ENCODE results near the gene TSPAN11. TPM values are rescaled to one million over a fixed set of nuclear protein-coding genes. Genes with fewer than 3 reads are reported as not detected.

TSPAN11 gene
- total and polyA plus RNA-seq, 2 of the 8 experiments (the other 6 are each of a cell fraction or from before 2014, with no cell fraction given) = 3.9 to 8.2 TPM

GRCh38 chr12:30980955-30981662 is 54.6 kb downstream of the TSPAN11 start (continued):
- TF ChIP-seq SP2 (IDR thresholded peaks at IDR 0.05; ENCODE audit: low read length) = no peak
- no peak for TF ChIP-seq TEAD4 (IDR thresholded peaks at IDR 0.05; ENCODE audit: low read depth, low read length)
- no peak for TF ChIP-seq TAF7 (optimal IDR thresholded peaks at IDR 0.05; ENCODE audit: borderline replicate concordance, low read depth, low read length)
- TF ChIP-seq FOSL1 (IDR thresholded peaks at IDR 0.05; ENCODE audit: insufficient read depth, low read depth, low read length) = no peak
- no peak for TF ChIP-seq HDAC6 (IDR thresholded peaks at IDR 0.05; ENCODE audit: low read depth, low read length)
- no peak for TF ChIP-seq TCF12 (IDR thresholded peaks at IDR 0.05; ENCODE audit: low read depth, low read length)

All from H1 (cell line).